ENCODE results near the gene PITPNB. TPM values are rescaled to one million over a fixed set of nuclear protein-coding genes. Genes with fewer than 3 reads are reported as not detected.

PITPNB gene
- polyA plus RNA-seq, 1 donor (not counting 4 experiments of a cell fraction or from before 2014, with no cell fraction given), result 81.6 TPM

DNA sequence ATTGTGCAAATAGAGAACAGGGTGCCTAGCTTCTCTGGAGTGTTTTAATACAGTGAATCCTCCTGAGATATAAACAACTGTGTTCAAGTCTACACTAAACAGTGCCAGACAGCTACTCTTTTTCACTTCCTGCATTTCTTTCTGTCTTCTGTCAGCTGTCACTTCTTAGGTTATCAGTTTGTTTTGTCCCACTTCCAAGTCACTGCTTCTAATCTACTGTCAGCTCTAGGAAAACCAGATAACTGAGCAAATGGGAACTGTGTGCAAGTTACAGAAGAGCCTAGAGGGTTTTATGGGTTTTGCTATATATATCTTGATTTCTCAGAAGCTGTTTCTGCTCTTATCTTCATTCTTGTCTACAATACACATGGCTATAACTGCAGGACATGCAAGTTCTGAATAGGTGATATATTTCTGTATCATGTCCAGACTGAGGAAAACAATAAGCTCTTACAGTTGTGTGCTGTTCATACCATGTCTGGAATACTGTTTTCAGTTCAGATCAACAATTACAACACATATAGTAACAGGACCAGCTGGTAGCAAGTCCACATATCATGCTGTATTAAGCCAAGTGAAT, 5.8 kb downstream of the PITPNB start:
- dilution Hi-C loops (cut with MboI; ENCODE audit: extremely low pct_ligation_motif_present, low sequenced_read_pairs), result no loop called here
- Histone ChIP-seq H3K4me2 (ENCODE audit: control insufficient read depth, extremely low read depth, insufficient read depth, low read depth, low read length) (no peak overlapping the region), H3K36me3 (ENCODE audit: control insufficient read depth in 2 of 2, extremely low read depth in 1 of 2, insufficient read depth in 2 of 2, low read length in 2 of 2) (peaks cover 5 to 16% of the 10 kb centered on the region in 2 experiments), H3K9me3 (ENCODE audit: control insufficient read depth, low read depth, low read length) (no peaks in the 10 kb centered on the region), H3K4me1 (ENCODE audit: control insufficient read depth, extremely low read depth, insufficient read depth, low read length) (peaks cover 26% of the 10 kb centered on the region), H3K4me3 (ENCODE audit: control insufficient read depth in 2 of 3, extremely low read depth in 1 of 3, insufficient read depth in 2 of 3, low read depth in 1 of 3, low read length in 3 of 3) (no peak overlapping the region), H2AFZ (ENCODE audit: control insufficient read depth, low read length) (no peak overlapping the region), H3K9me1 (ENCODE audit: control insufficient read depth, extremely low read depth, insufficient read depth, low read length) (no peaks in the 10 kb centered on the region), H4K20me1 (ENCODE audit: control insufficient read depth, extremely low read depth, insufficient read depth, low read length) (peaks cover 39% of the 10 kb centered on the region), H3K79me2 (ENCODE audit: control insufficient read depth, insufficient read depth, low read length) (peaks cover 96% of the 10 kb centered on the region), H3K27ac (ENCODE audit: control insufficient read depth, insufficient read depth, low read length) (no peak overlapping the region), H3K9ac (ENCODE audit: control insufficient read depth, extremely low read depth, insufficient read depth, low read length) (no peak overlapping the region), H3K27me3 (ENCODE audit: control insufficient read depth, extremely low read depth, insufficient read depth, low read length) (no peaks in the 10 kb centered on the region)
- no peak for TF ChIP-seq EZH2 (IDR thresholded peaks at IDR 0.05; ENCODE audit: low read length)
- TF ChIP-seq, protein P1, sequence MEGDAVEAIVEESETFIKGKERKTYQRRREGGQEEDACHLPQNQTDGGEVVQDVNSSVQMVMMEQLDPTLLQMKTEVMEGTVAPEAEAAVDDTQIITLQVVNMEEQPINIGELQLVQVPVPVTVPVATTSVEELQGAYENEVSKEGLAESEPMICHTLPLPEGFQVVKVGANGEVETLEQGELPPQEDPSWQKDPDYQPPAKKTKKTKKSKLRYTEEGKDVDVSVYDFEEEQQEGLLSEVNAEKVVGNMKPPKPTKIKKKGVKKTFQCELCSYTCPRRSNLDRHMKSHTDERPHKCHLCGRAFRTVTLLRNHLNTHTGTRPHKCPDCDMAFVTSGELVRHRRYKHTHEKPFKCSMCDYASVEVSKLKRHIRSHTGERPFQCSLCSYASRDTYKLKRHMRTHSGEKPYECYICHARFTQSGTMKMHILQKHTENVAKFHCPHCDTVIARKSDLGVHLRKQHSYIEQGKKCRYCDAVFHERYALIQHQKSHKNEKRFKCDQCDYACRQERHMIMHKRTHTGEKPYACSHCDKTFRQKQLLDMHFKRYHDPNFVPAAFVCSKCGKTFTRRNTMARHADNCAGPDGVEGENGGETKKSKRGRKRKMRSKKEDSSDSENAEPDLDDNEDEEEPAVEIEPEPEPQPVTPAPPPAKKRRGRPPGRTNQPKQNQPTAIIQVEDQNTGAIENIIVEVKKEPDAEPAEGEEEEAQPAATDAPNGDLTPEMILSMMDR (optimal IDR thresholded peaks at IDR 0.05 in 1 of 3, IDR thresholded peaks at IDR 0.05 in 1 of 3, conservative IDR thresholded peaks at IDR 0.05 in 1 of 3; ENCODE audit: extremely low read depth in 1 of 3, insufficient read depth in 2 of 3, low read length in 3 of 3), result no peak
- FAIRE-seq (peak; percentile 60), DNase-seq (ENCODE audit: low read depth, low spot score) (no peak)

DNA sequence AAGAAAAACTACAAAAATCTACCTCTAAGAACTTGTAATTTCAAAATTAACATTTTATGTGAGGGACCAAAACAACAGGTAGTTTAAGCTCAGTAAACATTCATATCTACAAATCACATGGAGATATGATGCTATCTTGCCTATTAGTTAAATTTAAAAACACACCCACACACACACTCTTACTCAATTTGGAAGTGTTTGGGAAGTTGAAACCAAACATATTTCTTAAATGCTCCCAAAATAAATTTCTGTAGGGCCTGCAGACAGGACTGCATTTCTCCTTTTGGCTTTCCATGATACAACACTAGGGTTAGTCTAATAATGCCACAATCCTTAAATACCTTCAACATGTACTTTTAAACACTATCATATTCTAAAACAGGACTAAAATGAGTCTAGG, 7.0 kb downstream of the PITPNB start:
- Histone ChIP-seq H3K9me1 (ENCODE audit: control insufficient read depth, extremely low read depth, insufficient read depth, low read length) (peaks cover 3% of the 10 kb centered on the region), H3K4me3 (ENCODE audit: control insufficient read depth in 2 of 3, extremely low read depth in 1 of 3, insufficient read depth in 2 of 3, low read depth in 1 of 3, low read length in 3 of 3) (no peak overlapping the region), H3K27me3 (ENCODE audit: control insufficient read depth, extremely low read depth, insufficient read depth, low read length) (no peaks in the 10 kb centered on the region), H2AFZ (ENCODE audit: control insufficient read depth, low read length) (no peak overlapping the region), H3K4me2 (ENCODE audit: control insufficient read depth, extremely low read depth, insufficient read depth, low read depth, low read length) (no peak overlapping the region), H4K20me1 (ENCODE audit: control insufficient read depth, extremely low read depth, insufficient read depth, low read length) (peaks cover 36% of the 10 kb centered on the region), H3K36me3 (ENCODE audit: control insufficient read depth in 2 of 2, extremely low read depth in 1 of 2, insufficient read depth in 2 of 2, low read length in 2 of 2) (peaks cover 12 to 20% of the 10 kb centered on the region in 2 experiments), H3K9me3 (ENCODE audit: control insufficient read depth, low read depth, low read length) (no peaks in the 10 kb centered on the region), H3K79me2 (ENCODE audit: control insufficient read depth, insufficient read depth, low read length) (peaks cover 96% of the 10 kb centered on the region), H3K4me1 (ENCODE audit: control insufficient read depth, extremely low read depth, insufficient read depth, low read length) (peaks cover 15% of the 10 kb centered on the region), H3K27ac (ENCODE audit: control insufficient read depth, insufficient read depth, low read length) (no peak overlapping the region), H3K9ac (ENCODE audit: control insufficient read depth, extremely low read depth, insufficient read depth, low read length) (no peak overlapping the region)
- DNase-seq (ENCODE audit: low read depth, low spot score) (no peak), FAIRE-seq (no peak)
- dilution Hi-C loops (cut with MboI; ENCODE audit: extremely low pct_ligation_motif_present, low sequenced_read_pairs), result no loop called here
- no peak for TF ChIP-seq EZH2 (IDR thresholded peaks at IDR 0.05; ENCODE audit: low read length)
- TF ChIP-seq, protein P1 (optimal IDR thresholded peaks at IDR 0.05 in 1 of 3, IDR thresholded peaks at IDR 0.05 in 1 of 3, conservative IDR thresholded peaks at IDR 0.05 in 1 of 3; ENCODE audit: extremely low read depth in 1 of 3, insufficient read depth in 2 of 3, low read length in 3 of 3), result no peak

Measured in keratinocyte (primary cell).